GM19099 (cell line): ENCODE results near the gene S100Z.

ENCODE experiments used
- POLR2A ChIP-seq: IDR thresholded peaks from 3 replicates; pipeline ENCODE4 v1.6.1; 2011; ENCODE audit warnings: low read depth; ENCODE audit not compliant: insufficient read length; ENCODE audit errors: extremely low read depth

Gene S100Z

GRCh38 chr5:76849419-76850291 lies at the start of gene S100Z:
S100Z (plus strand) TSS chr5:76850014; CDS start chr5:76875360, 25,346 bp downstream.
- TF ChIP-seq POLR2A, result no peak

- TF ChIP-seq POLR2A, result no peak
Observed at GRCh38 chr5:76800579-76800978, 49.2 kb upstream of the S100Z start.

GRCh38 chr5:76801159-76801802 lies 48.5 kb upstream of the S100Z start:
- no peak for TF ChIP-seq POLR2A

GRCh38 chr5:76801803-76802195 lies 48.0 kb upstream of the S100Z start:
- no peak for TF ChIP-seq POLR2A

- TF ChIP-seq POLR2A, result no peak
Observed at GRCh38 chr5:76804266-76804665, 45.5 kb upstream of the S100Z start.

- no peak for TF ChIP-seq POLR2A
Observed at GRCh38 chr5:76805821-76806505, 43.9 kb upstream of the S100Z start.

- no peak for TF ChIP-seq POLR2A
Observed at GRCh38 chr5:76807296-76807695, 42.5 kb upstream of the S100Z start.

GRCh38 chr5:76808141-76808691 lies 41.6 kb upstream of the S100Z start:
- no peak for TF ChIP-seq POLR2A

- no peak for TF ChIP-seq POLR2A
Observed at GRCh38 chr5:76809141-76809540, 40.7 kb upstream of the S100Z start.

- TF ChIP-seq POLR2A, result no peak
Observed at GRCh38 chr5:76810236-76810635, 39.6 kb upstream of the S100Z start.

- no peak for TF ChIP-seq POLR2A
Observed at GRCh38 chr5:76811214-76811613, 38.6 kb upstream of the S100Z start.

- no peak for TF ChIP-seq POLR2A
Observed at GRCh38 chr5:76813982-76814562, 35.7 kb upstream of the S100Z start.

GRCh38 chr5:76816110-76816831 lies 33.5 kb upstream of the S100Z start:
- TF ChIP-seq POLR2A, result no peak
